Erythroblast (primary cell): Measurements from ENCODE around the gene ZXDB.
"Not testable (repeated sequence)": the region's sequence is repeated elsewhere in the genome, so short reads cannot be mapped to it uniquely, and the experiment has no call there.

Experiments used
- GATA1 ChIP-seq: IDR thresholded peaks from 2 replicates; pipeline ENCODE4 v1.6.1; 2011; ENCODE audit warnings: low read depth, mild to moderate bottlenecking, control low read depth, low read length, moderate library complexity
- POLR2A ChIP-seq: IDR thresholded peaks from 2 replicates; pipeline ENCODE4 v1.6.1; 2011; ENCODE audit warnings: mild to moderate bottlenecking, low read length

- TF ChIP-seq POLR2A, GATA1: not testable (repeated sequence)
These were observed 8.9 kb upstream of the ZXDB start for GRCh38 chrX:57582948-57583347.
